HepG2 (cell line): Measurements from ENCODE around the gene CCDC33. TPM values are rescaled to one million over a fixed set of nuclear protein-coding genes. Genes with fewer than 3 reads are reported as not detected.

ENCODE experiments used
- ARHGAP35 ChIP-seq: sonication (generic); formaldehyde crosslinking; IDR thresholded peaks from 2 replicates; pipeline ENCODE4 v1.9.0; 2022; ENCODE audit warnings: mild to moderate bottlenecking, inconsistent platforms, moderate library complexity, missing genetic modification reagents, borderline replicate concordance
- ATM ChIP-seq: fragments of 450-650 bp; IDR thresholded peaks from 2 replicates; pipeline ENCODE4 v1.7.1; 2017; ENCODE audit warnings: mild to moderate bottlenecking, borderline replicate concordance
- CBX2 ChIP-seq, 2 experiments: fragments of 200-600 bp in 1 of 2; sonication (generic); formaldehyde crosslinking in 1 of 2; IDR thresholded peaks; 2 replicates each; pipeline versions ENCODE4 v1.7.0 to v1.8.1; 2018 to 2022; ENCODE audit warnings: low read depth in 2 of 2, low read length in 1 of 2, mild to moderate bottlenecking in 1 of 2, missing genetic modification reagents in 1 of 2
- CREM ChIP-seq, 2 experiments: sonication (generic) in 1 of 2; formaldehyde crosslinking in 1 of 2; IDR thresholded peaks; 2 replicates each; pipeline versions ENCODE4 v1.4.0 to v1.6.1; 2016 to 2020; ENCODE audit warnings: antibody characterized with exemption in 1 of 2, mild to moderate bottlenecking in 1 of 2, missing genetic modification reagents in 1 of 2
- DMAP1 ChIP-seq: IDR thresholded peaks from 2 replicates; pipeline ENCODE4 v1.6.1; 2016
- KDM3A ChIP-seq: IDR thresholded peaks from 2 replicates; pipeline ENCODE4 v1.6.1; 2018; ENCODE audit warnings: low read depth, missing compliant biosample characterization
- MED13 ChIP-seq: sonication (generic); formaldehyde crosslinking; IDR thresholded peaks from 2 replicates; pipeline ENCODE4 v1.5.0; 2020; ENCODE audit warnings: missing genetic modification reagents
- ZHX2 ChIP-seq, 2 experiments: sonication (generic) in 1 of 2; formaldehyde crosslinking in 1 of 2; IDR thresholded peaks; 2 replicates each; pipeline versions ENCODE4 v1.6.1 to v1.9.0; 2014 to 2022; ENCODE audit warnings: antibody characterized with exemption in 1 of 2, borderline replicate concordance in 1 of 2, inconsistent platforms in 1 of 2, low read depth in 1 of 2, missing genetic modification reagents in 1 of 2
- ZNF101 ChIP-seq: sonication (generic); formaldehyde crosslinking; IDR thresholded peaks from 2 replicates; pipeline ENCODE4 v1.4.0; 2020; ENCODE audit warnings: mild to moderate bottlenecking, low read depth, missing genetic modification reagents, borderline replicate concordance
- ZNF574 ChIP-seq: sonication (generic); formaldehyde crosslinking; IDR thresholded peaks from 2 replicates; pipeline ENCODE4 v1.4.0; 2020; ENCODE audit warnings: missing genetic modification reagents
- ZNF670 ChIP-seq: sonication (generic); formaldehyde crosslinking; IDR thresholded peaks from 2 replicates; pipeline ENCODE4 v1.8.0; 2022; ENCODE audit warnings: mild to moderate bottlenecking, missing genetic modification reagents, borderline replicate concordance
- ZSCAN22 ChIP-seq: sonication (generic); formaldehyde crosslinking; IDR thresholded peaks from 2 replicates; pipeline ENCODE4 v1.4.0; 2020; ENCODE audit warnings: mild to moderate bottlenecking, missing genetic modification reagents
- polyA plus RNA-seq, 8 experiments: library from polyadenylated mRNA; depleted of rRNA in 3 of 8; stranded (reverse) in 7 of 8; unstranded in 1 of 8; fragments of >200 nt; fragmentation: Illumina TruSeq in 4 of 8; extraction: Trizol in 4 of 8; gene quantifications; 2 replicates each; pipeline versions ENCODE4 v1.2.1 to v1.2.3, GENCODE V29; 2011 to 2016; ENCODE audit warnings: low read depth in 4 of 8, missing spikeins in 1 of 8, mixed read lengths in 1 of 8; ENCODE audit not compliant: insufficient read depth in 1 of 8
- total RNA-seq, 5 experiments: library from RNA; depleted of rRNA; stranded (reverse); fragments of >200 nt; fragmentation: Illumina TruSeq; extraction: Trizol; gene quantifications; 2 replicates each; pipeline ENCODE4 v1.2.3, GENCODE V29; 2016; ENCODE audit warnings: low read depth in 1 of 5
- TF ChIP-seq, protein P1 (sequence below): sonication (generic); formaldehyde crosslinking; IDR thresholded peaks from 2 replicates; pipeline ENCODE4 v1.5.1; 2020; ENCODE audit warnings: mild to moderate bottlenecking, missing genetic modification reagents, moderate library complexity
- TF ChIP-seq, protein P2 (sequence below), 2 experiments: sonication (generic) in 1 of 2; formaldehyde crosslinking in 1 of 2; IDR thresholded peaks; 2 replicates each; pipeline versions ENCODE4 v1.4.0 to v1.6.1; 2018 to 2020; ENCODE audit warnings: missing genetic modification reagents in 2 of 2, borderline replicate concordance in 1 of 2, low read depth in 1 of 2, mild to moderate bottlenecking in 1 of 2, missing biosample characterization in 1 of 2

The CCDC33 gene
- total and polyA plus RNA-seq, 2 of the 13 experiments (the other 11 are each of a cell fraction or from before 2014, with no cell fraction given): 0.30 TPM; not detected in 1

DNA sequence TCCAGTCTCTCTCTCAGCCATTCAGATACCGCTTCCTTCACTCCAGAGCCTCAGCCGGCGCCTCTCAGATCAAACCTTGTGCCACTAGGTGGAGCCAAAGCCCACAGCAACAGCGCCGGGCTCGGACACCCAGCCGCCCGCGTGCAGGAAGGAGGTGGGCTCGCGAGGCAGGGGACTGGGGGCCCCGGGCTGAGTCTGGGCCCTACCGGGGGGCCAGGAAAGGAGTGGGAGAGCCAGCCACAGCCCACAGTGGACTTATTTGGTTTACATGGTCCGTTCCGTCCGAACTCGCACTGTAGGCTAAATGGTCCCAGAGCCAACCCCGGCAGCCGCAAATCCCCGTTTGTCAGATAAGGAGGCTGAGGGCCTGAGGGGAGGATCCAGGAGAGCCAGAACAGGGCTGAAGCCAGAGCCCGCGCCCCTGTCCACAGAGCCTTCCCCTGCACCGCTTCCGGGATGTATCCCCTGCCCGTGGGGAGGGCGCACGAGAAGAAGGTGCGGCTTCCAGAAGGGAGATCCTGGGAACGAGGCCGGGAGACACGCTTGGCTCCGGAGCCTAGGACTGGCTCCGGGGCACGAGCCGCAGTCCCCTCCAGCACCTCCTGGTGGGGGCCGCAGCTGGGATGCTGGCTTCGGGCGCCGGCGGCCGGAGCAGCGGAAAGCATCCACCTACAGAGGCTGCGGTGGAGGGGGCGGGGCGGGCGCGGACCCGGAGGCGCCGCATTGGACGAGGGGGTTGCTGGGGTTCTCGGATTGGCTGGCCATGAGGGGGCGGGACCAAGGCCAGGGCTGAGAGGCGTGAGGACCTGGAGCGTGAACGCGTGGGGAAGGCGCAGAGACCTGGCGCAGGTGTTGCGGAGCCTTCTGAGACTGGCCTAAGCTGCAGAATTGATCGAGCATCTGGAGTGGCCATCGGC lies 137.9 kb downstream of the CCDC33 start (continued):
- peak; percentile 90 for TF ChIP-seq KDM3A (CRISPR knock-in tag)
- no peak; the same call in 1 of the 2 replicates for TF ChIP-seq ZNF670 (CRISPR knock-in tag)
- no peak for TF ChIP-seq ARHGAP35 (CRISPR knock-in tag)
- TF ChIP-seq CREM (IDR thresholded peaks at IDR 0.05): no peak
- no peak for TF ChIP-seq CREM (CRISPR knock-in tag; IDR thresholded peaks at IDR 0.05)
- no peak for TF ChIP-seq ATM
- TF ChIP-seq, protein P1, sequence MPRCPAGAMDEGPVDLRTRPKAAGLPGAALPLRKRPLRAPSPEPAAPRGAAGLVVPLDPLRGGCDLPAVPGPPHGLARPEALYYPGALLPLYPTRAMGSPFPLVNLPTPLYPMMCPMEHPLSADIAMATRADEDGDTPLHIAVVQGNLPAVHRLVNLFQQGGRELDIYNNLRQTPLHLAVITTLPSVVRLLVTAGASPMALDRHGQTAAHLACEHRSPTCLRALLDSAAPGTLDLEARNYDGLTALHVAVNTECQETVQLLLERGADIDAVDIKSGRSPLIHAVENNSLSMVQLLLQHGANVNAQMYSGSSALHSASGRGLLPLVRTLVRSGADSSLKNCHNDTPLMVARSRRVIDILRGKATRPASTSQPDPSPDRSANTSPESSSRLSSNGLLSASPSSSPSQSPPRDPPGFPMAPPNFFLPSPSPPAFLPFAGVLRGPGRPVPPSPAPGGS (CRISPR knock-in tag): no peak
- no peak for TF ChIP-seq DMAP1 (CRISPR knock-in tag)
- no peak for TF ChIP-seq CBX2 (IDR thresholded peaks at IDR 0.05; ENCODE audit: low read depth, low read length)
- no peak for TF ChIP-seq CBX2 (CRISPR knock-in tag; IDR thresholded peaks at IDR 0.05; ENCODE audit: low read depth)
- no peak for TF ChIP-seq ZSCAN22 (CRISPR knock-in tag)
- 0 out of 2 replicates have a peak, but pooled peaks have one; percentile 22 for TF ChIP-seq ZNF574 (CRISPR knock-in tag)
- TF ChIP-seq MED13 (CRISPR knock-in tag): no peak
- TF ChIP-seq, protein P2, sequence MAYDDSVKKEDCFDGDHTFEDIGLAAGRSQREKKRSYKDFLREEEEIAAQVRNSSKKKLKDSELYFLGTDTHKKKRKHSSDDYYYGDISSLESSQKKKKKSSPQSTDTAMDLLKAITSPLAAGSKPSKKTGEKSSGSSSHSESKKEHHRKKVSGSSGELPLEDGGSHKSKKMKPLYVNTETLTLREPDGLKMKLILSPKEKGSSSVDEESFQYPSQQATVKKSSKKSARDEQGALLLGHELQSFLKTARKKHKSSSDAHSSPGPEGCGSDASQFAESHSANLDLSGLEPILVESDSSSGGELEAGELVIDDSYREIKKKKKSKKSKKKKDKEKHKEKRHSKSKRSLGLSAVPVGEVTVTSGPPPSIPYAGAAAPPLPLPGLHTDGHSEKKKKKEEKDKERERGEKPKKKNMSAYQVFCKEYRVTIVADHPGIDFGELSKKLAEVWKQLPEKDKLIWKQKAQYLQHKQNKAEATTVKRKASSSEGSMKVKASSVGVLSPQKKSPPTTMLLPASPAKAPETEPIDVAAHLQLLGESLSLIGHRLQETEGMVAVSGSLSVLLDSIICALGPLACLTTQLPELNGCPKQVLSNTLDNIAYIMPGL (CRISPR knock-in tag; IDR thresholded peaks at IDR 0.05; ENCODE audit: borderline replicate concordance in 1 of 2, low read depth in 1 of 2): peak; percentile 78 to 80; a peak in 3 of 4 replicates
- TF ChIP-seq ZHX2 (IDR thresholded peaks at IDR 0.05; ENCODE audit: low read depth): no peak
- TF ChIP-seq ZHX2 (CRISPR knock-in tag; IDR thresholded peaks at IDR 0.05; ENCODE audit: borderline replicate concordance): no peak
- TF ChIP-seq ZNF101: no peak
